ENCODE data around the gene ZNF711. TPM values are rescaled to one million over a fixed set of nuclear protein-coding genes. Genes with fewer than 3 reads are reported as not detected.

ZNF711 gene
- total RNA-seq, 1 experiment from 2014 or later = 1.8 TPM

DNA sequence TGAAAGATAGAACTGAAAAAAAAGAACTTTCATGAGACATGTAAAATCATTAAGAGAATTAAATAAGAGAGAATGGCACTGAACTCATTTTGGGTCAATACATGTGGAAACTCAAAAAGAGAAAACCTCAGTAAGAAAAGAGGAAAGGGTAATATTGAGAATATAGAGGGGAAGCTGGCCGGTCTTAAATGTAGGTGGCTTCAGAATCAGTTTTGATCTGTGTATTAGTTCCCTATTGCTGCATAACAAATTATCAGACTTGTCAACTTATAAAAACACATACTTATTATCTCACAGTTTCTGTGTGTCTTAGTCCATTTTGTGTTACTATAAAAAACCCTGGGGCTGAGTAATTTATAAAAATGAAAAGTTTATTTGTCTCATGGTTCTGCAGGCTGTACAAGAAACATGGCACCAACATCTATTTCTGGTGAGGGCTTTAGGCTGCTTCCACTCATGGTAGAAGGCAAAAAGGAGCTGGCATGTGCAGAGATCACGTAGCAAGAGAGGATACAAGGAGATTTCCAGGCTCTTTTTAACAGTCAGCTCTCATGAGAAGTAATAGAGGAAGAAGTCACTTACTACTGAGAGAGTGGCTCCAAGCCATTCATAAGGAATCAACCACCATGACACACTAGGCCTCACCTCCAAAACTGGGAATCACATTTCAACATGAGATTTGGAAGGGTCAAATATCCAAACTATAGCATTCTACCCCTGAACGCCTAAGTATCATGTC lies 29.8 kb upstream of the ZNF711 start:
- CTCF ChIA-PET = no interaction called here
- H3K4me1 Mint-ChIP-seq (ENCODE audit: insufficient read depth, unreplicated experiment) = no peaks in the 10 kb centered on the region
- no TSS peak for BruUV-seq (replicated peaks)

DNA sequence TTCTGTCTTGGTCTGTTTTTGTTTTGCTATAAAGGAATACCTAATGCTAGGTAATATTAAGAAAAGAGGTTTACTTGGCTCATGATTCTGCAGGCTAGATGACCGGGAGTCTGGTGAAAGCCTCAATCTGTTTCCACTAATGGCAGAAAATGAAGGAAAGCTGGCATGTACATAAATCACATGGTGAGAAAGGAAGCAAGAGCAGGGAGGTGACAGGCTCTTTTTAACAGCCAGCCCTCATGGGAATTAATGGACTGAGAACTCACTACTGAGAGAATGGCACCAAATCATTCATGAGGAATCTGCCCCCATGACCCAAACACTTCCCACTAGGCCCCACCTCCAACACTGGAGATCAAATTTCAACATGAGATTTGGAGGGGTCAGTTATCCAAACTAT lies 27.8 kb upstream of the ZNF711 start:
- ChIA-PET CTCF (interaction anchor here (0.6 kb wide), 1 partner anchor 22 kb away, joined by 3 read pairs; no protein-coding TSS in a partner anchor), POLR2A (no interaction called here)
- no peaks in the 10 kb centered on the region for H3K9me3 Mint-ChIP-seq (ENCODE audit: unreplicated experiment)
- intact Hi-C loops (cut with micrococcal nuclease) = no loop called here
- TF ChIP-seq, protein P1, sequence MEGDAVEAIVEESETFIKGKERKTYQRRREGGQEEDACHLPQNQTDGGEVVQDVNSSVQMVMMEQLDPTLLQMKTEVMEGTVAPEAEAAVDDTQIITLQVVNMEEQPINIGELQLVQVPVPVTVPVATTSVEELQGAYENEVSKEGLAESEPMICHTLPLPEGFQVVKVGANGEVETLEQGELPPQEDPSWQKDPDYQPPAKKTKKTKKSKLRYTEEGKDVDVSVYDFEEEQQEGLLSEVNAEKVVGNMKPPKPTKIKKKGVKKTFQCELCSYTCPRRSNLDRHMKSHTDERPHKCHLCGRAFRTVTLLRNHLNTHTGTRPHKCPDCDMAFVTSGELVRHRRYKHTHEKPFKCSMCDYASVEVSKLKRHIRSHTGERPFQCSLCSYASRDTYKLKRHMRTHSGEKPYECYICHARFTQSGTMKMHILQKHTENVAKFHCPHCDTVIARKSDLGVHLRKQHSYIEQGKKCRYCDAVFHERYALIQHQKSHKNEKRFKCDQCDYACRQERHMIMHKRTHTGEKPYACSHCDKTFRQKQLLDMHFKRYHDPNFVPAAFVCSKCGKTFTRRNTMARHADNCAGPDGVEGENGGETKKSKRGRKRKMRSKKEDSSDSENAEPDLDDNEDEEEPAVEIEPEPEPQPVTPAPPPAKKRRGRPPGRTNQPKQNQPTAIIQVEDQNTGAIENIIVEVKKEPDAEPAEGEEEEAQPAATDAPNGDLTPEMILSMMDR (IDR thresholded peaks at IDR 0.05; ENCODE audit: unreplicated experiment) = no peak
- BruUV-seq (replicated peaks) = no TSS peak
- no peaks in the 10 kb centered on the region for H3K4me1 Mint-ChIP-seq (ENCODE audit: insufficient read depth, unreplicated experiment)
- H3K27ac Mint-ChIP-seq (ENCODE audit: low read depth, unreplicated experiment) = no peak overlapping the region
- no peaks in the 10 kb centered on the region for H3K36me3 Mint-ChIP-seq (ENCODE audit: insufficient read depth, unreplicated experiment)
- DNase-seq (ENCODE audit: unreplicated experiment) = no peak
- H3K4me3 Mint-ChIP-seq (ENCODE audit: unreplicated experiment) = no peak overlapping the region
- H3K27me3 Mint-ChIP-seq (ENCODE audit: insufficient read depth, unreplicated experiment) = peaks cover 7% of the 10 kb centered on the region

More for the DNA sequence above, 29.8 kb upstream of the ZNF711 start:
- no peak for DNase-seq (ENCODE audit: unreplicated experiment)
- Mint-ChIP-seq H3K4me3 (ENCODE audit: unreplicated experiment) (no peak overlapping the region), H3K27me3 (ENCODE audit: insufficient read depth, unreplicated experiment) (no peaks in the 10 kb centered on the region), H3K9me3 (ENCODE audit: unreplicated experiment) (peaks cover 9% of the 10 kb centered on the region), H3K27ac (ENCODE audit: low read depth, unreplicated experiment) (no peak overlapping the region), H3K36me3 (ENCODE audit: insufficient read depth, unreplicated experiment) (no peaks in the 10 kb centered on the region)
- intact Hi-C loops (cut with micrococcal nuclease) = no loop called here
- POLR2A ChIA-PET = no interaction called here
- TF ChIP-seq, protein P1 (IDR thresholded peaks at IDR 0.05; ENCODE audit: unreplicated experiment) = no peak

DNA sequence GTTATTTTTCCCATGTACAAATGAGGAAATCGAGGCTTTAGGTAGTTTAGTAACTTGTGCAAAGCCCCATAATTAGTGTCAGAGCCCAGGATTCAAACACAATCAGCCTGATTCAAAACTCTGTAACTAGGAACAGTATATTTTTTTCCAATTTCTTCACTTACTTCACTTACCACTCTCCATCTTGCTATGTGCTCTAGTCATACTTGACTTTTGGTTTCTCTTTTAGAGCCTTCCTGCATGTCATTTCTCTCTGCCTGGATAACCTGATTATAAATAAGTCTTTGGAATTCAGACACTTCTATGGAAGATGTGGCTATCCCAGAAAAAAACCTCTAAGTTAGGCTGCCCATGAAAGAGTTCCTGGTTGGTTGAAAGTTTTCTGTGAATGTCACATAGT lies 22.4 kb upstream of the ZNF711 start:
- Mint-ChIP-seq H3K4me3 (ENCODE audit: unreplicated experiment) (no peak overlapping the region), H3K27ac (ENCODE audit: low read depth, unreplicated experiment) (no peak overlapping the region), H3K27me3 (ENCODE audit: insufficient read depth, unreplicated experiment) (peaks cover 12% of the 10 kb centered on the region), H3K4me1 (ENCODE audit: insufficient read depth, unreplicated experiment) (no peaks in the 10 kb centered on the region), H3K9me3 (ENCODE audit: unreplicated experiment) (no peaks in the 10 kb centered on the region), H3K36me3 (ENCODE audit: insufficient read depth, unreplicated experiment) (no peaks in the 10 kb centered on the region)
- TF ChIP-seq, protein P1 (IDR thresholded peaks at IDR 0.05; ENCODE audit: unreplicated experiment) = no peak
- intact Hi-C loops (cut with micrococcal nuclease) = no loop called here
- DNase-seq (ENCODE audit: unreplicated experiment) = no peak
- ChIA-PET POLR2A (no interaction called here), CTCF (no interaction called here)
- no TSS peak for BruUV-seq (replicated peaks)

GRCh38 chrX:85223359-85223758 lies 20.4 kb upstream of the ZNF711 start:
- BruUV-seq (replicated peaks) = no TSS peak
- Mint-ChIP-seq H3K4me1 (ENCODE audit: insufficient read depth, unreplicated experiment) (no peaks in the 10 kb centered on the region), H3K4me3 (ENCODE audit: unreplicated experiment) (no peak overlapping the region), H3K27ac (ENCODE audit: low read depth, unreplicated experiment) (no peak overlapping the region), H3K36me3 (ENCODE audit: insufficient read depth, unreplicated experiment) (no peaks in the 10 kb centered on the region), H3K9me3 (ENCODE audit: unreplicated experiment) (no peaks in the 10 kb centered on the region), H3K27me3 (ENCODE audit: insufficient read depth, unreplicated experiment) (peaks cover 12% of the 10 kb centered on the region)
- intact Hi-C loops (cut with micrococcal nuclease) = no loop called here
- TF ChIP-seq, protein P1 (IDR thresholded peaks at IDR 0.05; ENCODE audit: unreplicated experiment) = no peak
- POLR2A ChIA-PET = no interaction called here
- peak; percentile 1 for DNase-seq (ENCODE audit: unreplicated experiment)
- CTCF ChIA-PET = interaction anchor here (0.7 kb wide), 1 partner anchor 277 kb away, joined by 3 read pairs; no protein-coding TSS in a partner anchor
